Heart right ventricle (tissue), 16 donors: ENCODE data around the gene UFL1. TPM values are rescaled to one million over a fixed set of nuclear protein-coding genes. Genes with fewer than 3 reads are reported as not detected.

ENCODE experiments used
- ATAC-seq, 8 donors: fragments of 200-7000 bp; cut with Tn5 transposase; one replicate each; pipeline ENCODE4 v1.9.1; 2020; ENCODE audit warnings: mild to moderate bottlenecking in 8 of 8, moderate library complexity in 8 of 8, moderate number of reproducible peaks in 1 of 8
- DNase-seq, 2 donors: peaks; one replicate each; pipeline ENCODE4 v3.0.0-alpha.2; 2020
- H3K27ac ChIP-seq, 10 donors: fragments of 200-600 bp; sonication (generic) in 2 of 10; one replicate each; pipeline versions ENCODE4 v1.5.0 to v1.8.0; 2020 to 2022; ENCODE audit warnings: mild to moderate bottlenecking in 3 of 10
- H3K27me3 ChIP-seq, 7 donors: fragments of 200-600 bp; one replicate each; pipeline ENCODE4 v1.8.0; 2021 to 2022; ENCODE audit warnings: mild to moderate bottlenecking in 2 of 7
- H3K36me3 ChIP-seq, 9 donors: fragments of 200-600 bp; sonication (generic) in 1 of 9; one replicate each; pipeline versions ENCODE4 v1.5.0 to v1.8.0; 2020 to 2022; ENCODE audit warnings: mild to moderate bottlenecking in 2 of 9
- H3K4me1 ChIP-seq, 9 donors: fragments of 200-600 bp; sonication (generic) in 1 of 9; one replicate each; pipeline versions ENCODE4 v1.5.0 to v1.8.0; 2020 to 2022; ENCODE audit warnings: mild to moderate bottlenecking in 4 of 9
- H3K4me3 ChIP-seq, 10 donors: fragments of 200-600 bp; sonication (generic) in 2 of 10; one replicate each; pipeline versions ENCODE4 v1.5.0 to v1.8.0; 2020 to 2022; ENCODE audit warnings: mild to moderate bottlenecking in 7 of 10, moderate library complexity in 2 of 10
- H3K9me3 ChIP-seq, 11 donors: fragments of 200-600 bp in 10 of 11; sonication (generic) in 2 of 11; one replicate each; pipeline versions ENCODE4 v1.5.0 to v1.8.0; 2013 to 2022; ENCODE audit warnings: mild to moderate bottlenecking in 2 of 11, control low read depth in 1 of 11, moderate library complexity in 1 of 11
- WGBS, 2 donors: extraction: QIAGEN DNeasy Blood & Tissue Kit; methylation state at CpG; one replicate each; pipeline ENCODE4 v1.1.7; 2013; ENCODE audit warnings: inconsistent platforms in 1 of 2; 5-methylcytosine and 5-hydroxymethylcytosine counted together
- intact Hi-C, 10 donors: fragments of 100-400 bp; cut with DNase I; formaldehyde crosslinking; loops; one replicate each; pipeline versions ENCODE4 v1.11.1 to v1.14.2; 2022
- polyA plus RNA-seq, 2 donors: library from polyadenylated mRNA; stranded (reverse); fragments of 200-250 nt; gene quantifications; one replicate each; pipeline ENCODE4 v1.2.3, GENCODE V29; 2013
- total RNA-seq, 10 donors: library from RNA; stranded (reverse); fragmentation: NEBNext Ultra II Directional in 3 of 10; extraction: Animal tissue kit (Norgen Biotek cat#: 25700) in 3 of 10; gene quantifications; one replicate each; pipeline versions ENCODE4 v1.2.1 to v1.2.4, GENCODE V29; 2021 to 2023
- TF ChIP-seq, protein P1 (sequence below), 9 donors: fragments of 200-600 bp; sonication (generic) in 2 of 9; IDR thresholded peaks; one replicate each; pipeline versions ENCODE4 v1.5.0 to v1.8.0; 2021 to 2022; ENCODE audit warnings: antibody characterized with exemption in 9 of 9, mild to moderate bottlenecking in 5 of 9, moderate library complexity in 1 of 9
- donor health status: Arrhythmogenic right ventricular cardiomyopathy.
- donor health status: ischemic (EF 13 %, LVEDD 7.1; RV severe dilation, severe dysfunction).
- donor health status: healthy with polysubstance abuse.
- donor health status: DM: no; HTN: yes; CAD: no.
- donor health status: DM: no; HTN: no; CAD: no.
- donor health status: ischemic (EF 25% LVEDD 6.9; RV normal size, moderate dysfunction).
- donor health status: ischemic (EF 25% LVEDD 5.7; RV mildly dilated, moderate dysfunction).
- donor health status: healthy.
- donor health status: DM: yes; HTN: yes; CAD: no.
- donor health status: Ischemic cardiomyopathy.
- donor health status: ischemic (EF 35%, LVEDD 5.7; RV mildly dilated, moderate dysfunction).
- donor health status: nonischemic (EF 11% LVEDD 7.7; RV severe dilation, severe dysfunction).
- donor health status: DM: yes; HTN: yes; CAD: no.
- donor health status: PGD.
- donor health status: ischemic (EF 29% LVEDD 5.4; RV normal size, mild dysfunction).
- donor health status: nonischemic (EF 23%, LVEDD 6.1; RV moderate dilation, normal function).

The UFL1 gene
- total and polyA plus RNA-seq, 12 donors = 9.0 to 32.7 (median 25.0) TPM

DNA sequence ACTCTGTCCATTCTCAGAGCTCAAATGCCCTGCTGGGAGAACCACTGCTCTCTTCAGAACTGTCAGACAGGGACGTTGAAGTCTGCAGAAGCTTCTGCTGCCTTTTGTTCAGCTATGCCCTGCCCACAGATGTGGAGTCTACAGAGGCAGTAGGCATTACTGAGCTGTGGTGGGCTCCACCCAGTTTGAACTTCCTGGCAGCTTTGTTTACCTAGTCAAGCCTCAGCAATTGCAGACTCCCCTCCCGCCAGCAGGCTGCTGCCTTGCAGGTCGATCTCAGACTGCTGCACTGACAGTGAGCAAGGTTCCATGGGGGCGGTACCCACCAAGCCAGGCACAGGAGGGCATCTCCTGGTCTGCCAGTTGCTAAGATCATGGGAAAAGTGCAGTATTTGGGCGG is 21.8 kb upstream of the UFL1 start:
- Histone ChIP-seq H3K27ac (no peak overlapping the region), H3K36me3 (peaks cover 0 to 3% (median 0%) of the 10 kb centered on the region in 9 donors), H3K27me3 (no peaks in the 10 kb centered on the region), H3K4me1 (no peaks in the 10 kb centered on the region), H3K9me3 (peaks cover 0 to 80% (median 8%) of the 10 kb centered on the region in 11 donors), H3K4me3 (no peak overlapping the region)
- WGBS, 2 donors = 84 to 87% methylated on average over 5 of the region's 5 CpGs
- TF ChIP-seq, protein P1, sequence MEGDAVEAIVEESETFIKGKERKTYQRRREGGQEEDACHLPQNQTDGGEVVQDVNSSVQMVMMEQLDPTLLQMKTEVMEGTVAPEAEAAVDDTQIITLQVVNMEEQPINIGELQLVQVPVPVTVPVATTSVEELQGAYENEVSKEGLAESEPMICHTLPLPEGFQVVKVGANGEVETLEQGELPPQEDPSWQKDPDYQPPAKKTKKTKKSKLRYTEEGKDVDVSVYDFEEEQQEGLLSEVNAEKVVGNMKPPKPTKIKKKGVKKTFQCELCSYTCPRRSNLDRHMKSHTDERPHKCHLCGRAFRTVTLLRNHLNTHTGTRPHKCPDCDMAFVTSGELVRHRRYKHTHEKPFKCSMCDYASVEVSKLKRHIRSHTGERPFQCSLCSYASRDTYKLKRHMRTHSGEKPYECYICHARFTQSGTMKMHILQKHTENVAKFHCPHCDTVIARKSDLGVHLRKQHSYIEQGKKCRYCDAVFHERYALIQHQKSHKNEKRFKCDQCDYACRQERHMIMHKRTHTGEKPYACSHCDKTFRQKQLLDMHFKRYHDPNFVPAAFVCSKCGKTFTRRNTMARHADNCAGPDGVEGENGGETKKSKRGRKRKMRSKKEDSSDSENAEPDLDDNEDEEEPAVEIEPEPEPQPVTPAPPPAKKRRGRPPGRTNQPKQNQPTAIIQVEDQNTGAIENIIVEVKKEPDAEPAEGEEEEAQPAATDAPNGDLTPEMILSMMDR (IDR thresholded peaks at IDR 0.05) = no peak
- ATAC-seq = no peak
- intact Hi-C loops = no loop called here
- no peak for DNase-seq

DNA sequence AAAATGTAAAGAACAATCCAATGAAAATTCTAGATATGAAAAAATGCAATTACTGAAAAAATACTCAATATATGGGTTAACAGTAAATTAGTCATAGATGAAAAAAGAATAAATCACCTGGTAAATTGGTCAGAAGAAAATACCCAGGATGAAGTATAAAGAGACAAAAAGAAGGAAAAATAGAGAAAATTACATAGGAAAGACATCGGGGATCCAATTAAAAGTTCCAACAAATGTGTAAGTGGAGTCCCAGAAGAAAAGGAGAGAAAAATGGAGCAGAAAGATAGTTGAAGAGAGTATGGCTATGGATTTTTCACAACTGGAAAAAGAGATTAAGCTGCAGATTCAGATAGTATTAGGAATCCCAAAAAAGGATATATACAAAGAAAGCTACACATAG is 18.7 kb upstream of the UFL1 start:
- DNase-seq = no peak
- 93 to 95% methylated on average over 1 of the region's 1 CpG for WGBS, 2 donors
- Histone ChIP-seq H3K9me3 (peaks cover 0 to 48% (median 2%) of the 10 kb centered on the region in 11 donors), H3K4me3 (no peak overlapping the region), H3K4me1 (no peaks in the 10 kb centered on the region), H3K27me3 (no peaks in the 10 kb centered on the region), H3K36me3 (peaks cover 0 to 4% (median 0%) of the 10 kb centered on the region in 9 donors), H3K27ac (no peak overlapping the region)
- intact Hi-C loops = no loop called here
- TF ChIP-seq, protein P1 (IDR thresholded peaks at IDR 0.05) = no peak
- no peak for ATAC-seq

DNA sequence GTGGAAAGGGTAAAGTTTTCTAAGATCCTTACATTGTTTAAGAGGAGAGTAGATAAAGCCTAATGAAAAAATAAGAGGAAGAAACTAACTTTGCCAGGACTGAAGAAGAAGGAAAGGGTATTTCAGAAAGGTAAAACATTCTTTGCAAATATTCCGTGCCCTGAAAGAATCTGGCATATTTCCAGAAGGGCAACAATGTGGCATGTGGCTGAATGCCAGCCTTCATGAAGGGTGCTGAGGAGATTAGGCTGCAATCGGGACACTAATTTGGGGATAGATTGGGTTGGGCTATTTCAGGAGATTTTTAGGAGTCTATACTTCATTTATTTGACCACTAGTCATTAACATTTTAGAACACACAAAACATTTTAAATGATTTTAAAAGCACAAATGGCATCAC is 16.2 kb upstream of the UFL1 start:
- H3K4me1 ChIP-seq = no peaks in the 10 kb centered on the region
- peaks cover 0 to 46% (median 0%) of the 10 kb centered on the region in 11 donors for H3K9me3 ChIP-seq
- peaks cover 0 to 7% (median 0%) of the 10 kb centered on the region in 9 donors for H3K36me3 ChIP-seq
- 53 to 66% methylated on average over 2 of the region's 2 CpGs for WGBS, 2 donors
- ATAC-seq = no peak
- H3K4me3 ChIP-seq = no peak overlapping the region
- no peak for DNase-seq
- H3K27me3 ChIP-seq = no peaks in the 10 kb centered on the region
- no peak overlapping the region for H3K27ac ChIP-seq
- TF ChIP-seq, protein P1 (IDR thresholded peaks at IDR 0.05) = no peak
- intact Hi-C loops = no loop called here

DNA sequence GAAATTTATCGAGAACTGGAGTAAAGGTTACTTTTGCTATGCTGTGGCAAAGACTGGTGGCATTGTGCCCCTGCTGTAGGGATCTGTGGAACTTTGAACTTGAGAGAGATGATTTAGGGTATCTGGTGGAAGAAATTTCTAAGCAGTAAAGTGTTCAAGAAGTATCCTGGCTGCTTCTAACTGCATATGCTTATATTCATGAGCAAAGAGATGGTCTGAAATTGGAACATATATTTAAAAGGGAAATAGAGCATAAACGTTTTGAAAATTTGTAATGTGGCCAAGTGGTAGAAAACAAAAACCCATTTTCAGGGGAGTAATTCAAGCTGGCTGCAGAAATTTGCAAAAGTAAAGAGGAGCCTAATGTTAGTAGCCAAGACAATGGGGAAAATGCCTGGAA is 12.3 kb upstream of the UFL1 start:
- Histone ChIP-seq H3K27me3 (no peaks in the 10 kb centered on the region), H3K9me3 (peaks cover 0 to 18% (median 0%) of the 10 kb centered on the region in 11 donors), H3K27ac (no peak overlapping the region), H3K4me1 (no peaks in the 10 kb centered on the region), H3K4me3 (no peak overlapping the region), H3K36me3 (peaks cover 0 to 21% (median 4%) of the 10 kb centered on the region in 9 donors)
- 83 to 85% methylated on average over 2 of the region's 2 CpGs for WGBS, 2 donors
- TF ChIP-seq, protein P1 (IDR thresholded peaks at IDR 0.05) = no peak
- DNase-seq = no peak
- intact Hi-C loops = no loop called here
- ATAC-seq = no peak
